CD4-positive, alpha-beta T cell treated with Interferon alpha-2 for 1 hour (primary cell): Measurements from ENCODE around the gene GABRG2.
"Not testable (repeated sequence)": the region's sequence is repeated elsewhere in the genome, so short reads cannot be mapped to it uniquely, and the experiment has no call there.

Experiments used
- DNase-seq, 2 donors: peaks; one replicate each; pipeline ENCODE4 v3.0.0-alpha.2; 2020 to 2022

Gene GABRG2

DNA sequence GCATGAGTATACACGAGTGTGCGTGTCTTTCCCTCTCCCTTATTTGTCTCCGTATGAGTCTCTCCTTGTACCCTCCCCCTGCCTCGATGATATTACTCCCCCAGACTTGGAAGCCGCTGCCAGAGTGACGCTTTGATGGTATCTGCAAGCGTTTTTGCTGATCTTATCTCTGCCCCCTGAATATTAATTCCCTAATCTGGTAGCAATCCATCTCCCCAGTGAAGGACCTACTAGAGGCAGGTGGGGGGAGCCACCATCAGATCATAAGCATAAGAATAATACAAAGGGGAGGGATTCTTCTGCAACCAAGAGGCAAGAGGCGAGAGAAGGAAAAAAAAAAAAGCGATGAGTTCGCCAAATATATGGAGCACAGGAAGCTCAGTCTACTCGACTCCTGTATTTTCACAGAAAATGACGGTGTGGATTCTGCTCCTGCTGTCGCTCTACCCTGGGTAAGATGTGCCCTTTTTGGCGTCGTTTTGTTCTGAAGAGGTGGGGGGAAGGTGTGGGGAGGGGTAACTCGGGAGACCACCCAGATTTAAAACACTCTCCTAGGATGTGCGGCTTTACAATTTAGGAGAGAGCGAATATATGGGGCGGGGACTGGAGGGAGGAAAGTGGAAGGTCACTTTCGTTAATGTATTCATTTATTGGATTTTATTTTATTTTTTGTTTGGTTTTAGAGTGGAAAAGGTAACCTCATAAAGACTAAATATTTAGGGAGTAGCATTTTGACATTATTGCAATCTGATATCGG, at the start of gene GABRG2:
Gene GABRG2 (plus strand): TSS at position 119 of the 757 bp plus-strand sequence. CDS start 227 bp downstream, at position 346.
- DNase-seq = no peak

- no peak for DNase-seq
Observed at GRCh38 chr5:162025312-162025711, 42.3 kb upstream of the GABRG2 start.

GRCh38 chr5:162026803-162027202, 40.8 kb upstream of the GABRG2 start:
- DNase-seq = no peak

DNA sequence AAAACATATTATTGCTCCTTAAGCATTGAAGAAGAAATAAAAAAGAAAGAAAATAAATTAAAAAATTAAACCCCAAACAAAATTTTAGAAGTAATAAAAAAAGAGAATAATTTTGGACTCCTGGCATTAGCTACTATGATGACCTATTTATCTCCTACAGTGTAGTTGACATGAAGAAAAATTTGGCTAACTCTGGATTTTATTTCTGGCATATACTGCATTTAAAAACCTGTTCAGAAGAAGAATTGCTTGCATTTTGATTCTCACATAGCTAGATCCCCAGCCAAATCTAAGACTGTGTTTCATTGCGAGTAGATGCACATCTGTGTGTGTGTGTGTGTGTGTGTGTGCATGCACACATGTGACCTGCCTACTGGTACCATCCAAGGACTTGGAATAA, 30.1 kb upstream of the GABRG2 start:
- no peak for DNase-seq

DNA sequence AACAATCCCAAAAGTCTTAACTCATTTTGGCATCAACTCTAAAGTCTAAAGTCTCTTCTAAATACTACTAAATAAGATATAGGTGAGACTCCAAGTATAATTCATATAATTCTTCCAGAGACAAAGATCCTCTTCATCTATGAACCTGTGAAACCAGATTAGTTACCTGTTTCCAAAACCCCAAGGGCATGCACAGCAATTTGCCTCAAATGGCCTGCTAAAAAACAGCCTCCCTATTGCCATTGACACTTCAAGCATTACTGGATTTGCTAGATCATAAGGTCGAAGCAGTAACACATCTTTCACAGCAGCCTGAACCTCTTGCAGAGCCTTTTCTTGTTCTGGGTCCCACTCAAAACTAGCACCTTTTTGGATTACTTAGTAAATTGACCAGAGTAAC, 20.3 kb upstream of the GABRG2 start:
- no peak for DNase-seq

- DNase-seq = no peak
Observed at GRCh38 chr5:162052676-162053075, 14.9 kb upstream of the GABRG2 start.

GRCh38 chr5:162055095-162055494, 12.5 kb upstream of the GABRG2 start:
- DNase-seq = not testable (repeated sequence)

DNA sequence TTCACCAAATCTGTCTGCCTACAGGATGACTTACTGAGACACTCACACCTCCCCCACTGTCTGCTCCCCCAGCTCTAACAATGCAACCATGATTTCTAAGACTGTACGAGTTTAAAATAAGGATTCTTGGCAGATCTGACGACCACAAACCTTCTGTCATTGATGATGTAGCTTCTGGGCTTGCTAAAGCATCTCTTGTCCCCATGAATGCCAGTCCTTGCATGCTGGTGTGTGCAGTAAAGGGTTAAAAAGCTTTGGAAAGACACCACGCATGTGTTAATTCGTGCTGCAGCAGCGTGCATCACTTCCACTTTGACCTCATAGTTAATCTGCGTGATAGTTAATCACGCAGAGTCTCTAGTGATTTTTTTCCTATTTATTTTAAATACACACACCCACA, 411 bp upstream of the GABRG2 start:
- no peak for DNase-seq

GRCh38 chr5:162068412-162068811, 839 bp downstream of the GABRG2 start:
- no peak for DNase-seq

DNA sequence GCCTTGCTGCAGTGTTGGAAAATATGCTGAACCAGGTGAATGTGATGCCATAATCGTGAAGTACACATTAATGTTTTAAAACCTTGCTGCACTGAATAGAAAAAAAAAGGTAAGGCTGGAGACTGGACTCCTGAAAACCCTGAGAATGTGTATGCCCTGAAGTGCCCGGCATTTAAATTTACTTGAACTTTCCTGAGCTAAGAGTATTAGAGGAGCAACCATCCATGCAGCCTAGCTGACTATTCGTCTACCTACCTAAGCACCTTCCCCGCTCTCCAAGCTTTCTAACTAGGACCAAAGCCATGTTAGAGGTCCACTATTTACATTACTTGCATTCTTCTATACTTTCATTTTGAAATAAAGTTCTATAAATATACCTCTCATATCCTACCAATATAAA, 1.4 kb downstream of the GABRG2 start:
- no peak for DNase-seq

- no peak for DNase-seq
Observed at GRCh38 chr5:162078805-162079204, 11.2 kb downstream of the GABRG2 start.

- no peak for DNase-seq
Observed at GRCh38 chr5:162091336-162091735, 23.8 kb downstream of the GABRG2 start.

DNA sequence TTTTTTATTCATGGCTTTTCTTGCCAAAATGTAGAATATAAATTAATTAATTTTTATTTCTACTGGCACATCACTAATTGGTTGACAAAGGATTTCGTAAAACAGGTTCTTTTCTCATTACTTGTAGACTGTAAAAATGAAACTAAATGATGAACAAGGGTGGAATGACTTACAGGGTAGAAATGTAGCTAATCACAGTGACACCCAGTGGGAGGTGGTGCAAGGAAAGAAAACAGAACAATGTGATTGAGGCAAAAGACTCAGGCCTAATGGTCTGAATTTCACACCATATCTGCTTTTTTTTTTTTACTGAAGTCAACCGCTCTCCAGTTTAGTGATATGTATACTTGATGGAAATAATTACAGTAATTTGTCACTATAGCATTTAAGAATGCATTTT, 28.9 kb downstream of the GABRG2 start:
- no peak for DNase-seq

DNA sequence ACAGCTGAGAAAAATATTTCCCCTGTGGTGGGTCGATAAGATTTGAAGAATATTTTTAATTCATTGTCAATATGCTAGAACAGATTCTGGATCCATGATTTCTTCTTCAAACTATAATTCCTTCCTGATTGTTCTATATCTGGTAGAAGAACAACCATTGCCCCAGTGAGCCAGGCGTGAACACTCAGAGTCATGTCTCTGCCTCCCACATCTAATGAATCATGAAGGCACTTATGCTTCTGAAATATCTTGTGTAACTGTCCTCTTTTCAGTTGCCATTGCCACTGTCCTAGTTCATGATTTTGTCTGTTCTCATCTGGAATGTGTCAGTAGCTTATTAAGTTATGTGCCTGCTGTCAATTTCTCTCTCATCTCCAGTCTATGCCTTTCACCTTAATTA, 40.0 kb downstream of the GABRG2 start:
- DNase-seq = no peak

GRCh38 chr5:162119801-162120200, 52.2 kb downstream of the GABRG2 start:
- DNase-seq = no peak

DNA sequence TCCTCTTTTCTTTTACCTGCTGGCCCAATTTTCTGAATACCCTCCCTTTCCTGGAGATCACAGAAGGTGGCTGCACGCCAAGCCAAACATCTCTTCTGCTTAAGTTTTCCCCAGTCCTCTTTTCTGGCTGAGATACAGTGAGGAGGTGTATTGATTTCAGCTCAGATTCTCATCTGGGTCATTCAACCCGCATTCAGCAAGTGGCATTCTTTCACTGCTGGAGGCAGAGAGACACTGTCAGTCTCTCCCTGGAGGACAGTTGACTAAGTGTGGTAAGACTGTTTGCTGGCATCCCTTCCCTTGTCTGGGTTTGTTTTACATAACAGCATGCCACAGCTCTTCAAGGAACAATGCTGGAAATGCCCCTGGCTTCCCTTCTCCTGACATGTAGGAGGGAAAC, 60.5 kb downstream of the GABRG2 start:
- no peak for DNase-seq

- DNase-seq = no peak
Observed at GRCh38 chr5:162132348-162132747, 64.8 kb downstream of the GABRG2 start.

DNA sequence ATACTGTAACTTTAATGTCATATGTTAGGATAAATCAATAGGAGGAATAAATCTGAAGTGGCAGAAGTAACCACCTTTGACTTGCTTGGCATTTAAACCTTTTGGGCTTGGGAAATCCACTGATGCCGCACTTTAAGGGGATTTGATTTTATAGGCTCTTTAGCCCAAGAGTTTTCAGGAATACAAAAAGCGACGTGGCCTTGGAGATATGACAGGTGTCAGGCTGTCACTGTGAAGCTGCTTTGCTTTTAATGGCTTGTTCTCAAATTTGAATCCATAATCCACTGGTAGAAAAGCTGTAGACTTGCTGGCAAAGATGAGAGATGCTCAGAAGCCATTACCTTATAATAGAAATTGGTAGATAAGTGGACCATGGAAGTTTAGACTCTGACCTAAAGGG, 71.6 kb downstream of the GABRG2 start:
- no peak for DNase-seq

- DNase-seq = no peak
Observed at GRCh38 chr5:162154242-162154641, 86.7 kb downstream of the GABRG2 start.

DNA sequence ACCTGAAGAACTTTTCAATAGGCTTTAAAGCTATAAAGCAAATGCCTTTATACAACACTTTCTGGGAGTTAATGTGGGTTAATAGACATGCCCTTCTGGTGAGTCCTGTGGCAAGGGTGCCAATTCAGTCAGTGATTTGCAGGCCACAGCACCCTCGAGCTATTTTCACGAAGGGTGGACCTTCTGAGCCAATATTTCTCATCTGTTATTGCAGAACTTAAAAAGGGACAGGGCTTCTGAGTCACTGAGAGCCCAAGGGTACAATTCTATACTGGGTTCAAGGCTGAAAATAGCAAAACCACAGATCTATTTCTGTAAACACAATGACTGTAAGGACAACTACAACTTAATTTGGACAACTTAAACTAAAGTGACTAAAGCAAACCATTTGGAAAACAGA, 92.8 kb downstream of the GABRG2 start:
- no peak for DNase-seq

GRCh38 chr5:162163663-162164062, 96.1 kb downstream of the GABRG2 start:
- no peak for DNase-seq

DNA sequence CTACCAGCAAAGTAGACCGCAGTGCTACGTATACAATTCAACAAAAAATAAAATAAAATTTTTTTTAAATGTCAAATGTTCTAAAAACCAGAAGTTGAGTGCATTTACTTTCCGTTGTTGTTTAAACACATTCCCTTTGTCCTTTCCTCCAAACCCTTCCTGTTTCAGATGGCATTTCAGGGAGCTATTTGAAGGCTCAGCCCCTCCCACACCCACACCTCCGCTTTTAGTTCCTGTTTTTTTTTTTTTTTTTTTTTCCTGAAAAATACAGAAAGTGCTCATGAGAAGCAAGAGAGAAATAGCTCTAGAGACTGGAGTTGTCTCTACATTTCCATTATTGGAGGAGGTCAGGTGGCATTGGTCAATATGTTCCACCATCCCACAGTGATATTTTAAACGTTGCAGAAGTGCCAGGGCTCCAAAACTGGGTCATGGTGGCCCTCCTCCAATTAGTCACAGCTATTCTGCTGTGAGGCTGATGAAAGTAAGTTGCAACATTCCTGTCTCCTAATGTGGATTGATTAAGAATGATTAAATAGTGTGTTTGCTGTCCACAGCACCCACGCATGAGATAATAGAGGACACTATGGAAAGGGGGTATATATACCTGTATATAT, 106.9 kb downstream of the GABRG2 start:
- DNase-seq = no peak

DNA sequence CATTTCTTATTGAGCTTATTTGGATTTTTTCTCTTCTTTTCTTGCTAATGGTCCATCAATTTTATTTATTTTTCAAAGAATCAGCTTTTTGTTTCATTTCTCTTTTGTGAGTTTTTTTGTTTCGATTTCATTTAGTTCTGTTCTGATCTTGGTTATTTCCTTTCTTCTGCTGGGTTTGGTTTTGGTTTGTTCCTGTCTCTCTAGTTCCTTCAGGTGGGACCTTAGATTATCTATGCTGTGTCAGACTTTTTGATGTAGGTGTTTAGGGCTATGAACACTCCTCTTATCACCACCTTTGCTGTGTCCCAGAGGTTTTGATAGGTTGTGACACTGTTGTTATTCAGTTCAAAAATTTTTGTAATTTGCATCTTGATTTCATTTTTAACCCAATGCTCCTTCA, 119.8 kb downstream of the GABRG2 start:
- DNase-seq = no peak

DNA sequence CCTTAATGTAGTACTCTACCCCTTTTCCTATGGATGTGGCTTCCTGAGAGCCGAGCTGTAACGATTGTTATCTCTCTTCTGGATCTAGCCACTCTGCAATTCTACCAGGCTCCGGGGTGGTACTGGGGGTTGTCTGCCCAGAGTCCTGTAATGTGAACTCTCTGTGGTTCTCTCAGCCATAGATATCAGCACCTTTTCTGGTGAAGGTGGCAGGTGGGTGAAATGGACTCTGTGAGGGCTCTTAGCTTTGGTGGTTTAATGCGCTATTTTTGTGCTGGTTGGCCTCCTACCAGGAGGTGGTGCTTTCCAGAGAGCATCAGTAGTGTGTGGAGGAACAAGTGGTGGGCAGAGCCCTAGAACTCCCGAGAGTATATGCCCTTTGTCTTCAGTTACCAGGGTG, 122.1 kb downstream of the GABRG2 start:
- DNase-seq = no peak

- DNase-seq = no peak
Observed at GRCh38 chr5:162193012-162193411, 125.4 kb downstream of the GABRG2 start.
